ENCODE results near the gene CDADC1.

The CDADC1 gene

DNA sequence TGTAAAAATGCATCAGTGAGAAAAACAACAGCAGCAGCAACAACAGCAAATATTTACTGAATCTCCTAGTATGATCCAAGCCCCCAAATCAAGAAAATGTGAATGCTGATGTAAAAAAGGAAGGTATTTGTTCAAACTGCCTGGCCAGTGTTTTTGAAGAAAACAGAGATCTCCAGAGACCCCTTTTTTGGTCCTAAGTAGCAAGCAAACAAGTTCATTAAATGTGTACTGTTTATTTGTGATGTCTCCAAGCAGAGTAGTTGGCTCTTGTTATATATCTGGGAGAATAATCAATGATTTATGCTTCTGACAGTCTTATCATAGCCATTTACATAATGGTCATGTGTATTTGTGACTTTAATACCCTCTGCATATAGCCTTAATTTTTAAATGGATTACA, 50.7 kb downstream of the CDADC1 start:
- H3K9ac ChIP-seq (ENCODE audit: low read depth, low read length) = no peak overlapping the region
- H3K4me2 ChIP-seq (ENCODE audit: low read length) = no peak overlapping the region
- H3K27me3 ChIP-seq (ENCODE audit: control insufficient read depth, insufficient read depth, low read length) = no peaks in the 10 kb centered on the region
- peaks cover 15% of the 10 kb centered on the region for H3K4me1 ChIP-seq (ENCODE audit: control insufficient read depth, insufficient read depth, low read length)
- no peaks in the 10 kb centered on the region for H3K36me3 ChIP-seq (ENCODE audit: insufficient read depth, low read length)
- no peak overlapping the region for H3K4me3 ChIP-seq (ENCODE audit: low read length)
- H3K9me3 ChIP-seq (replicated peaks; ENCODE audit: low read length) = no peaks in the 10 kb centered on the region

DNA sequence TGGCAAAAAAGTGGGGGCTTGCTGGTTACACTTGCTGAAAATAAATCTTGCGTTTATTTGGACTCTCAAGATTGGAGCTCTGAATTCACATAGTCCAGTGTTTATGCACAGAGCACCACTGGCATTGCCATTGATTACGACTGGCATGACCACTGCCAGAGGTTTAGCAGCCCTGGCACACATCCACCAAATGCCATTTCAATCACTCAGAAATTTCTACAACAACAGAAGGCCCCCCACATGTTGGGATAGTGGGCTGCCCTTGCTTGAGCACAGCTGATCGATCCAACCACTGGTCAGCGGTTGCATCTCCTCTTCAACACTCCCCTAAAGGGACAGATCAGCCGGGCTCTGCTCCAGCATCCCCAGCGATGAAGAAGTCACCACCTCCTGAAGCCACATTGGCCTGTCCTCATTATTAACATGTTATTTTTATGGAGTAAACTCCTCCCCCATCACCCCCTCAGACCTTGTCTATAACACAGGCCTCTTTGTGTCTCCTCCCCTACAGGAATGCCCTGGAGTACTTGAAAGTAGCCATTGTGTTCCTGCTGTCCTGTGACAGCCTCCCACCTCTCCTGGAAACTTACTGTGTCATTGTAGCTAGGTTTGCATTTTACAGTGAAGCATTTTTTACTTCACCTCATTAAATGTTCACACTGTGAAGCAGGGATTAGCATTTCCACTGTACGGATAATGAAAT, 51.3 kb downstream of the CDADC1 start:
- Histone ChIP-seq H3K36me3 (ENCODE audit: insufficient read depth, low read length) (no peaks in the 10 kb centered on the region), H3K9me3 (replicated peaks; ENCODE audit: low read length) (no peaks in the 10 kb centered on the region), H3K27me3 (ENCODE audit: control insufficient read depth, insufficient read depth, low read length) (no peaks in the 10 kb centered on the region), H3K9ac (ENCODE audit: low read depth, low read length) (no peak overlapping the region), H3K4me2 (ENCODE audit: low read length) (no peak overlapping the region), H3K4me1 (ENCODE audit: control insufficient read depth, insufficient read depth, low read length) (peaks cover 18% of the 10 kb centered on the region), H3K4me3 (ENCODE audit: low read length) (no peak overlapping the region)

DNA sequence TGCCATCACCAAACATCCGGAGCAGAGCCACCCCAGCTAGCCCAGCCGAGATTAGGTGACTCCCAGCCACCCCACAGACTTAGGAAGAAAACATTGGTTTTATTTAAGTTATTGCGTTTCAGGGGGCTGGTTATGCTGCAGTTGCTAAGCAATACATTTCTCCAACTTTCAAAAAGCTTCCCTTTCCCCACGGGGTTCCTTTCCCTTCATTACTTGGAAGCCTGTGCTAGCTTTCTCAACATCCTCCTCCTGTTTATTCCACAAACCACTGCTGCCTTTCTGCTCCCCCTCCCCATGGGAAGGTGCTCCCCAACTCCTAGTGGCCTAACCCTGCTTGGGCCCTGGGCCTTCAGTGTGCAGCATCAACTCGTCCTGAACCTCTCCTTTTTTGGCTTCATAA, 52.6 kb downstream of the CDADC1 start:
- Histone ChIP-seq H3K9me3 (replicated peaks; ENCODE audit: low read length) (no peaks in the 10 kb centered on the region), H3K27me3 (ENCODE audit: control insufficient read depth, insufficient read depth, low read length) (no peaks in the 10 kb centered on the region), H3K4me1 (ENCODE audit: control insufficient read depth, insufficient read depth, low read length) (peaks cover 18% of the 10 kb centered on the region), H3K9ac (ENCODE audit: low read depth, low read length) (no peak overlapping the region), H3K4me2 (ENCODE audit: low read length) (no peak overlapping the region), H3K36me3 (ENCODE audit: insufficient read depth, low read length) (no peaks in the 10 kb centered on the region), H3K4me3 (ENCODE audit: low read length) (no peak overlapping the region)

DNA sequence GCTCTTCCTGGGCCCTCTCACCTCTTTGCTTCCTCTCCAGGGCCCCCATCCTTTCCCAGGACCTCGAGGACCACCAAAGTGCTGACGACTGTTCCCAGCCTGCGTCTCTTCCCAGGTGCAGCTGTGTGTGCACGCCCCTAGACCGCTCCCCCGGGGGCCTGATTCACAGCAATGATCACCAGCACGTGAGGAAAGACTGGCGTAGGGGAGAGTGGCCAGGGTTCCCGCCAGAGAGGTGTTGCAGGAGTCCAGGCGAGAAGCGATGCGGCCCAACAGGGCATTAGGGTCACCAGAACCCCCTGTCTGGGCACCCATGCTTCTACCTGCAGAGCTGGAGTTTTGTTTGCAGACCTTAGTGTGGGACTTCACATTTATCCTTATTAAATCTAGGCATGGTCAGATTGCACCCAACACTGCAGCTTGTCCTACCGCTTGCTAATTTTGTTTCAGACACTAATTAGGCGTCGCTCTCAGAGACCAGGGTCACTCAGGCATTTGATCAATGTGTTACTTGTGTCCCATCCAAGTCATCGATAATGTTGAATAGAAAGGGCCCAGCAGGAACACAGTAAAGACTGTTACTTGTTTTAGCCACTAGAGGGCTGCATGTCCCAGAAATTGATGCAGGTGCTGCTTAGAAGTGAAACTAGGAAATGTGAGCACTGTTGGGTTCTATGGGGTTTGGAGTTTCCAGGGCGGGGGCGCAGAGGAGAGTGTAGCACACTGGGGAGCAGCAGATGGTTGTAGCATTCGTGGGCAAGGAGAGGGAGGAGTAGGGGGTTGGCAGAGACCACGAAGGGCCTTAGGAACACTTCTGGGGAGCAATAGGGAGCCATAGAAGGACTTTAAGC, 53.2 kb downstream of the CDADC1 start:
- peak overlapping the region; percentile 46 for H3K4me3 ChIP-seq (ENCODE audit: low read length)
- peak overlapping the region; percentile 38 for H3K9ac ChIP-seq (ENCODE audit: low read depth, low read length)

DNA sequence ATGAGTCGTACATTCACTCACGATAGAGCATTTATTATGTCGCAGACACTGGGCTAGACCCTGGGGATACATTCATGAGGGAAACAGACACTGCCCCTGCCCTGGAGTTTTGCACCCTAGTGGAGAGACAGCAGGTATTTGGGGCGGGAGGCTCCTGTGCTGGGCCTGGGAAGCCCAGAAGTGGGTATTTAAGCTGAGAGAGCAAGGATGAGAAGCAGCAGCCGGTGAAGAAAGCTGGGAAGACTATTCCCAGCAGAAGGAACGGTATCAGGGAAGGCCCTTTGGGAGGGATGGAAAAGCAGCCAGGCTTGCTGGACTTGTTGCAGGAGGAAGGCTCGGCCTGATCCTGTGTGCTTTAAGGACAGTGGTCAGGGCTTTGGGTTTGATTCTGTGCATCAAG, 54.5 kb downstream of the CDADC1 start:
- Histone ChIP-seq H3K4me1 (ENCODE audit: control insufficient read depth, insufficient read depth, low read length) (peaks cover 19% of the 10 kb centered on the region), H3K9me3 (replicated peaks; ENCODE audit: low read length) (no peaks in the 10 kb centered on the region), H3K36me3 (ENCODE audit: insufficient read depth, low read length) (no peaks in the 10 kb centered on the region), H3K27me3 (ENCODE audit: control insufficient read depth, insufficient read depth, low read length) (no peaks in the 10 kb centered on the region), H3K9ac (ENCODE audit: low read depth, low read length) (no peak overlapping the region), H3K4me3 (ENCODE audit: low read length) (no peak overlapping the region), H3K4me2 (ENCODE audit: low read length) (no peak overlapping the region)

More for the DNA sequence above, 53.2 kb downstream of the CDADC1 start:
- Histone ChIP-seq H3K4me2 (ENCODE audit: low read length) (peak overlapping the region; percentile 71), H3K36me3 (ENCODE audit: insufficient read depth, low read length) (no peaks in the 10 kb centered on the region), H3K4me1 (ENCODE audit: control insufficient read depth, insufficient read depth, low read length) (peaks cover 18% of the 10 kb centered on the region), H3K27me3 (ENCODE audit: control insufficient read depth, insufficient read depth, low read length) (no peaks in the 10 kb centered on the region), H3K9me3 (replicated peaks; ENCODE audit: low read length) (no peaks in the 10 kb centered on the region)

DNA sequence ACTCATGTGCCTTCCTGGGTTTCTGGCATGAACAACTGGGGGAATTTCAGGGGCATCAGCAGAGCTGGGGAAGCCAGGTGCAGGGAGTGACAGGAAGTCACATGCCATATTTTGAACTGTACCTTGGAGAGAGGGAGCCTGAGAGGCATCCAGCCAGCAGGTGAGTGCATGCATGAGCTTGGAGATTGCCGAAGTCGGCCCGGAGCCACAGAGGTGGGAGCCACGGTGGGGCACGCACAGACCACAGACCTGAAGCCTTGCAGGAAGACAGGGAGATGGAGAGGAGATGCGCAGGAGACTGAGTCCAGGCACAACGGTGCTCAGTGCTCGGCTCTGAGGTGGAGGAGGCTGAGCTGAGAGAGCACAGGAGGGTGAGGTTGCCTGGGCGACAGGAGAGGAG, 55.1 kb downstream of the CDADC1 start:
- Histone ChIP-seq H3K4me1 (ENCODE audit: control insufficient read depth, insufficient read depth, low read length) (peaks cover 25% of the 10 kb centered on the region), H3K27me3 (ENCODE audit: control insufficient read depth, insufficient read depth, low read length) (no peaks in the 10 kb centered on the region), H3K4me3 (ENCODE audit: low read length) (no peak overlapping the region)

DNA sequence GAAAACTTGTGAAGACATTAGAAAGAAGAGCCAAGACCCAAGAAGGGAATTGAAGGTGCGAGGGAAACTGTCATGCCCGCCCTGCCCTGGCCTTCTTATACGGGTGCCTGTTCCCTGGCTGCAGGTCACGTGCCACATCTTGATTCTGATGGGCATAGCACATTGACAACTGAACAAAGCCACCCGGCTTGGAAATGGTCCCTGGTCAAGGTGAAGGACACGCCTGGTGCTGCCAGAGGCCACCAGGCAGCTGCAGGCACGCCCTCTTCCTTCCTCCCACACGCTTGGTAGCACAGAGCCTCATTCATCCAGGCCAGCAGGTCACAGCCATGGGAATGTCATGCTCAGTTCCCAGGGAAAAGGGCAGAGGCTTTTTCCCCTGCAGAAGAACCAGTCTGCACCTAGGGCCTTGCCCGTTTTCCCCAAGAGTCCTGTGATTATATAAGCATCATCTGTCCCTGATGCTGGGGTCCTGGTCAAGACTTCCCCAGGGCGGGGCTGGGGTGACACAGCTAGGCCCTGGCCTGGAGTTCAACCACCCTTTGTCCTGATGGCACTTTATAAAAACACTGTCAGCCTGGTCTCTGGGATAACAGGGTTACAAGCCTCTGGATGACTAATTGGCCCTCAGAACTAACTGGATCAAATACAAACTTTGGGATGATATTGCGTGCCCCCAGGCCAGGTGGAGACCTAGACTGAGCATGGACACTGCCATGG, 56.0 kb downstream of the CDADC1 start:
- peaks cover 33% of the 10 kb centered on the region for H3K4me1 ChIP-seq (ENCODE audit: control insufficient read depth, insufficient read depth, low read length)

More for the DNA sequence above, 55.1 kb downstream of the CDADC1 start:
- H3K9ac ChIP-seq (ENCODE audit: low read depth, low read length) = no peak overlapping the region
- no peak overlapping the region for H3K4me2 ChIP-seq (ENCODE audit: low read length)
- H3K9me3 ChIP-seq (replicated peaks; ENCODE audit: low read length) = no peaks in the 10 kb centered on the region
- no peaks in the 10 kb centered on the region for H3K36me3 ChIP-seq (ENCODE audit: insufficient read depth, low read length)

DNA sequence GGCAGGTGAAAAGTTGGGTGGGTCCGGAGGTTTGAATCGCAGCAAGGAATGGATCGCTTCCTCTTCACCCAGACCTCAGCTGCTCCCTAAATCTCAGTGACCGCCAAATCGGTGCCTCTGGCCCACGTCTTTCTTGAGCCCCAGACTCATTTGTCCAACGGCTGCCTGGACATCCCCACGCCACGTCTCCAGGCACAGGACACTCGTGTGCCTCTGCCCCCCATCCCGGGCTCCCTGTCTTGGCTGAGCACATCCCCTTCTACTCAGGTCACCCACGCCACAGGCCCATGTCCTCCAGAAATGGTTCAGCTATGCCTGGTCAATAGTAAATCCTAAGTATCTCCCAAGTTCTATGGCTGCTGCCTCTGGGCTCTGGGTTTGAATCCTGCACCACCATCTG, 56.6 kb downstream of the CDADC1 start:
- H3K4me3 ChIP-seq (ENCODE audit: low read length) = no peak overlapping the region
- no peaks in the 10 kb centered on the region for H3K36me3 ChIP-seq (ENCODE audit: insufficient read depth, low read length)
- H3K4me2 ChIP-seq (ENCODE audit: low read length) = no peak overlapping the region
- peaks cover 33% of the 10 kb centered on the region for H3K4me1 ChIP-seq (ENCODE audit: control insufficient read depth, insufficient read depth, low read length)
- no peak overlapping the region for H3K9ac ChIP-seq (ENCODE audit: low read depth, low read length)
- H3K27me3 ChIP-seq (ENCODE audit: control insufficient read depth, insufficient read depth, low read length) = no peaks in the 10 kb centered on the region
- no peaks in the 10 kb centered on the region for H3K9me3 ChIP-seq (replicated peaks; ENCODE audit: low read length)

More for the DNA sequence above, 56.0 kb downstream of the CDADC1 start:
- no peaks in the 10 kb centered on the region for H3K9me3 ChIP-seq (replicated peaks; ENCODE audit: low read length)
- H3K36me3 ChIP-seq (ENCODE audit: insufficient read depth, low read length) = no peaks in the 10 kb centered on the region
- H3K9ac ChIP-seq (ENCODE audit: low read depth, low read length) = no peak overlapping the region
- no peak overlapping the region for H3K4me2 ChIP-seq (ENCODE audit: low read length)
- no peak overlapping the region for H3K4me3 ChIP-seq (ENCODE audit: low read length)
- H3K27me3 ChIP-seq (ENCODE audit: control insufficient read depth, insufficient read depth, low read length) = no peaks in the 10 kb centered on the region

DNA sequence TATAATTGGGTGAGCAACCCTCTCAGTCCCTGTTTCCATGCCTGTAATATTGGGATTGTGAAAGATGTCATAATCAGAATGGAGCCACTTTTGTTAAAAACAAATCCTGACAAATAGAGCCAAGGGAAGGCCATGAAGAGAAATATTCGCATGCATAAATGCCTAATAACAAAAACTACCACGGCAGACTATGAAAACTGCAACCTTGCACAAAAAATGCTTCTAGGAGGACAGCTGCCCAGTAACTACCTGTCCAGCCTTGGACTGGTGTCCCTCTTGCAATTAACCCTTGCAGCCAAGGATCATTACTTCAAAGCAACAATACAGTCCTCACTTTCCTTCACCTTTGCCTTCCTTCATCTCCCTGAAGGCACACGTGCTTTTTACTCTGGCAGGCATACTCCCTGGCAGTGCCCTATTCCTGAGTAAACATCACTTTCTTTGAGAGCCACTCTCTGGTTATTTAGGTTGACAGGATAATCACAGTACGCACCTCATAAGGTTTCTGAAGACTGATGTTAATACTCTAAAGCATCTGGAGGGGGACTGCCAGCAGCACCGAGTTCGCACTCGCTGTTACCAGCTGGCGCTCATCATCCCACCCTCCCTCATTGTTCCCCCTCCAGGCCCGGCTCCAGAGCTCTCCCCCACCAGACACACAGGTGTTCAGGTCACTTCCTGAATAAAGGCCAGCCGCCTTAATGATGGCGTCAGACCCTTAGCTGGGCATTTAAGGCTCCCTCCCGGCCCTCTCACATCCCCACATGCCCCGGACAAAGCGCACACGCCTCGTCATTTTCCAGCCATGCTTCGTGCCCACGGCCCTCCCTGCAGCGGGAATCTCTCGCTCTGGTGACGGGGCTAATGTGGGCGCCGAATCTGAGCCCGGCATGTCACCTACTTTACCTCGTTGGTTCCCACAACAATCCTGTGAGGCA, 57.3 kb downstream of the CDADC1 start:
- Histone ChIP-seq H3K36me3 (ENCODE audit: insufficient read depth, low read length) (no peaks in the 10 kb centered on the region), H3K27me3 (ENCODE audit: control insufficient read depth, insufficient read depth, low read length) (no peaks in the 10 kb centered on the region), H3K9ac (ENCODE audit: low read depth, low read length) (no peak overlapping the region), H3K9me3 (replicated peaks; ENCODE audit: low read length) (no peaks in the 10 kb centered on the region), H3K4me1 (ENCODE audit: control insufficient read depth, insufficient read depth, low read length) (peaks cover 34% of the 10 kb centered on the region), H3K4me2 (ENCODE audit: low read length) (no peak overlapping the region), H3K4me3 (ENCODE audit: low read length) (no peak overlapping the region)

DNA sequence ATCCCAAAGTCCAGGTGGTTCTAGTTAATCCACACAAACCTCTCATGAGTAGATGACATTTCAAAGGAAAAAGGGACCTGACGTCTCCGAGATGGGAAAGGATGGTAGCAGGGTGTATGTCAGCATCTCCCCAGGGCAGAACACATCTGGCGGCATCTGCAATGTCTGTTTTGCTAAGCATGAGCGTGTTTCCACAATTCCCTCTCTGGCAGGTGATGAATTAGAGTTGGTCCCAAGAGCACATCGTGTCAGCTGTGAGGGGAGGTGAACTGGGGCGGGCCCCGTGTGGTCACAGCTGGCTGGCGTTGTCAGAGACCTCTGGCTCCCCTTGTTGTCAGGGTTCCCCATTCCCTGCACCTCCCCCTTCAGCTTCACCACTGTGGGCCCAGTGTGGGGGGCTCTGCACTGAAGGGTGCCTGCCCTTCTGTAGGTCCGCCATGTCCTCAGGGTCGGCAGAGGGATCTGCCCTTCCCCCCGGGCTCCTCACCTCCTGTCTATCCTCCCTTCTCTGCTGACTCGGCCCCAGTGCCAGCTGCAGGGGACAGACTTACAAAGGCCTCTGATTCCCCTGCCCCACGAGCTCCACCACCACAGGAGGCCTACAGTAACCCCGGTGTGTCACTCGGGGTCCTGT, 58.2 kb downstream of the CDADC1 start:
- Histone ChIP-seq H3K4me3 (ENCODE audit: low read length) (no peak overlapping the region), H3K36me3 (ENCODE audit: insufficient read depth, low read length) (no peaks in the 10 kb centered on the region), H3K27me3 (ENCODE audit: control insufficient read depth, insufficient read depth, low read length) (no peaks in the 10 kb centered on the region), H3K4me2 (ENCODE audit: low read length) (no peak overlapping the region), H3K4me1 (ENCODE audit: control insufficient read depth, insufficient read depth, low read length) (peaks cover 34% of the 10 kb centered on the region), H3K9me3 (replicated peaks; ENCODE audit: low read length) (no peaks in the 10 kb centered on the region), H3K9ac (ENCODE audit: low read depth, low read length) (no peak overlapping the region)
